Glutamatergic neuron (in vitro differentiated cells): ENCODE measurements around the gene SYNRG. TPM values are rescaled to one million over a fixed set of nuclear protein-coding genes. Genes with fewer than 3 reads are reported as not detected.

Experiments used
- DNase-seq: peaks from one replicate; pipeline ENCODE4 v3.0.0; 2022
- H3K27ac Mint-ChIP-seq: one replicate; pipeline ENCODE4 v1.8.0; 2020; ENCODE audit warnings: mild to moderate bottlenecking, mixed read lengths, inconsistent platforms; ENCODE audit not compliant: unreplicated experiment
- H3K27me3 Mint-ChIP-seq: one replicate; pipeline ENCODE4 v1.8.0; 2020; ENCODE audit warnings: mild to moderate bottlenecking, moderate library complexity, mixed read lengths, inconsistent platforms; ENCODE audit not compliant: unreplicated experiment
- H3K36me3 Mint-ChIP-seq: one replicate; pipeline ENCODE4 v1.8.0; 2020; ENCODE audit warnings: mild to moderate bottlenecking, mixed read lengths, inconsistent platforms; ENCODE audit not compliant: unreplicated experiment
- H3K4me1 Mint-ChIP-seq: one replicate; pipeline ENCODE4 v1.8.0; 2020; ENCODE audit warnings: mild to moderate bottlenecking, low read depth, mixed read lengths, inconsistent platforms; ENCODE audit not compliant: unreplicated experiment
- H3K4me3 Mint-ChIP-seq: one replicate; pipeline ENCODE4 v1.8.0; 2020; ENCODE audit warnings: mild to moderate bottlenecking, mixed read lengths, inconsistent platforms; ENCODE audit not compliant: unreplicated experiment
- H3K9me3 Mint-ChIP-seq: one replicate; pipeline ENCODE4 v1.8.0; 2020; ENCODE audit warnings: mild to moderate bottlenecking, moderate library complexity, mixed read lengths, inconsistent platforms; ENCODE audit not compliant: unreplicated experiment
- total RNA-seq: library from RNA; stranded (reverse); fragmentation: NEBNext Ultra II Directional; extraction: Animal tissue kit (Norgen Biotek cat#: 25700); gene quantifications from one replicate; pipeline ENCODE4 v1.2.1, GENCODE V29; 2021; ENCODE audit not compliant: unreplicated experiment
- TF ChIP-seq, protein P1 (sequence below): fragments of 200-600 bp; sonication (generic); IDR thresholded peaks from one replicate; pipeline ENCODE4 v1.5.0; 2021; ENCODE audit not compliant: partially characterized antibody, unreplicated experiment

SYNRG gene
- total RNA-seq, 1 donor from 2014 or later, result 65.8 TPM

DNA sequence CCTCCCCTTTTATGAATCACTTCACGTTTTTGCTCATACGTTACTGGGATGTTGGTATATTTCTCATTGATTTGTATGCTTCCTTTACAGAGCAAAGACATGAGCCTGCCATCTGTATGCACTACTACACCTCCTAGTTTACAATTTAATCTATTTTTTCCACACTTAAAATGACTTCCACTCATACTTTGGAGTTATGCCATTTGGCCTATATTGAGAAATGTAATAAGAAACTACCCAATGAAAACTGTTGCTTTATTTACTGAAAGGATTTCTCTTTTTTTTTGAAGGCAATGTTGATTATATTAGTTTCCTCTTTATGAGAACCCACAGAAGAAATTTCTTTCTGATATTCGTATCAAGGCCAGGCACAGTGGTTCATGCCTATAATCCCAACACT lies 76.5 kb downstream of the SYNRG start:
- TF ChIP-seq, protein P1, sequence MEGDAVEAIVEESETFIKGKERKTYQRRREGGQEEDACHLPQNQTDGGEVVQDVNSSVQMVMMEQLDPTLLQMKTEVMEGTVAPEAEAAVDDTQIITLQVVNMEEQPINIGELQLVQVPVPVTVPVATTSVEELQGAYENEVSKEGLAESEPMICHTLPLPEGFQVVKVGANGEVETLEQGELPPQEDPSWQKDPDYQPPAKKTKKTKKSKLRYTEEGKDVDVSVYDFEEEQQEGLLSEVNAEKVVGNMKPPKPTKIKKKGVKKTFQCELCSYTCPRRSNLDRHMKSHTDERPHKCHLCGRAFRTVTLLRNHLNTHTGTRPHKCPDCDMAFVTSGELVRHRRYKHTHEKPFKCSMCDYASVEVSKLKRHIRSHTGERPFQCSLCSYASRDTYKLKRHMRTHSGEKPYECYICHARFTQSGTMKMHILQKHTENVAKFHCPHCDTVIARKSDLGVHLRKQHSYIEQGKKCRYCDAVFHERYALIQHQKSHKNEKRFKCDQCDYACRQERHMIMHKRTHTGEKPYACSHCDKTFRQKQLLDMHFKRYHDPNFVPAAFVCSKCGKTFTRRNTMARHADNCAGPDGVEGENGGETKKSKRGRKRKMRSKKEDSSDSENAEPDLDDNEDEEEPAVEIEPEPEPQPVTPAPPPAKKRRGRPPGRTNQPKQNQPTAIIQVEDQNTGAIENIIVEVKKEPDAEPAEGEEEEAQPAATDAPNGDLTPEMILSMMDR, result no peak
- Mint-ChIP-seq H3K9me3 (no peaks in the 10 kb centered on the region), H3K27ac (no peak overlapping the region), H3K36me3 (peaks cover 7% of the 10 kb centered on the region), H3K27me3 (no peaks in the 10 kb centered on the region), H3K4me3 (no peak overlapping the region), H3K4me1 (no peaks in the 10 kb centered on the region)
- DNase-seq, result no peak

DNA sequence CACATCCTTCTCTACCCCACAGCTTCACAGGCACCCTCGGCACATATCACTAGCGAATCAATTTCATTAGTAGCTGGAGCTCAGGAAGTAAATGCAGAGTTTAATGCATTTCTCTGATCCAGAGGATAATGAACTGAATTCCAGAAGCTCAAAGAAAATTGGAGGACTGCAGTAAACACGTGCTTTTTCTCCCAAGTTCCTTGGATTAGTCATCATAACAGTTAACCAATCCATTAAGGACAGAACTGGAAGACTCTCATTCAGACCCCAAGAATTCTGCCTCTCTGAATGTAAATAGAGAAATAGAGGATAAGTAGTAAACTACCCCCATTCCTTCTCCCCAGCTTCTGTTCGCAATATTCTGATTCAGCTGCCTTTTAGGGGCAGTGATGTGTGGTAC lies 78.8 kb downstream of the SYNRG start:
- no peaks in the 10 kb centered on the region for H3K27me3 Mint-ChIP-seq

DNA sequence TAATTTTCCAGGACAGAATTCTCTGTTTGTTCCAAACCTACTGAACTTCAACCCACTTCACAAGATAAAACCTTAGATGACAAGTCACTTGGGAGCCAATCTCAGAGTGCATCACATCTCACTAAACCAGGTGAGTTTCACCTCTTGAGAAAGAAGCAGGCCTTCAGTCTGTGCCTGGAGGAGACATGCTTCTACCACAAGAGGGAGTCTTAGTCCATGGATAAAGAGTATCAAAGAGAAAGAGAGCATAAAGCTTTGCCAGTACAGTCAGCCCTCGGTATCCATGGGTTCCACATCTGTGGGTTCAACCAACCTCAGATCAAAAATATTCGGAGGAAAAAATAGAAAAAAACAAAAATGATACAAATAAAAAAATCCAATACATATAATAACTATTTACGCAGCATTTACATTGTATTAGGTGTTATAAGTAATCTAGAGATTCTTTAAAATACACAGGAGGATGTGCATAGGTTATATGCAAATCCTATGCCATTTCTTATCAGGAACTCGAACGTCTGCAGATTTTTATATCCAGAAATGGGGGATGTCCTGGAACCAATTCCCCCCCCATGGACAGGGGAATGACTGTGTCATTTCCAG lies 81.9 kb downstream of the SYNRG start:
- H3K4me1 Mint-ChIP-seq, result peaks cover 6% of the 10 kb centered on the region
- TF ChIP-seq, protein P1, result peak; percentile 71
- no peaks in the 10 kb centered on the region for H3K9me3 Mint-ChIP-seq
- no peaks in the 10 kb centered on the region for H3K36me3 Mint-ChIP-seq
- H3K27me3 Mint-ChIP-seq, result no peaks in the 10 kb centered on the region
- no peak overlapping the region for H3K4me3 Mint-ChIP-seq
- H3K27ac Mint-ChIP-seq, result no peak overlapping the region
- no peak for DNase-seq

More for the DNA sequence above, 78.8 kb downstream of the SYNRG start:
- TF ChIP-seq, protein P1, result no peak
- H3K27ac Mint-ChIP-seq, result no peak overlapping the region
- DNase-seq, result no peak
- H3K4me3 Mint-ChIP-seq, result no peak overlapping the region
- no peaks in the 10 kb centered on the region for H3K36me3 Mint-ChIP-seq
- H3K9me3 Mint-ChIP-seq, result no peaks in the 10 kb centered on the region
- H3K4me1 Mint-ChIP-seq, result peaks cover 6% of the 10 kb centered on the region

DNA sequence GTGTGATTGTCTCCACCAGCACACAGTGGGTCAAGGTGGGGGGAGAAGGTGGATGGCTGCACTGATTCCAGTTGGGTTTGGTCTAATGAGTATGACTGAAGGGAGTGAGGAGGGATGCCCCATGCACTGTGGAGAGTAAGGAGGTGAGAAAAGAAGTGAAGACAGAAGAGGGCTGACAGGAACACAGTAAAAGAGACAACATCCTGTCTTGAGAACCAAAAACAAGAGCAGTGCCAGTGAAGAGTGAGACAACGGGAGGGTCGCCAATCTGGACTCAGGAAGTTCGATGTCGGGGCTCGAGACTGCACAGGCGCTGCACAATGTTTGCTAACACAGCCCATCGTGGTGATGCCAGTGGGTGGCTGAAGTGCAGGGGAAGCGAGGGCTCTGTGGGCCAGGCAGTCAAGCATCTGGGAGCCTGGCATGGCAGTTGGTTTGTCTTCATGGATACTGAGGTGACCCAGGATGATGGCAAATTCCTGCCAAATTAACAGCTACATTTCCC lies 85.5 kb downstream of the SYNRG start:
- H3K27ac Mint-ChIP-seq, result peak overlapping the region; percentile 15
- no peak for DNase-seq
- TF ChIP-seq, protein P1, result no peak

DNA sequence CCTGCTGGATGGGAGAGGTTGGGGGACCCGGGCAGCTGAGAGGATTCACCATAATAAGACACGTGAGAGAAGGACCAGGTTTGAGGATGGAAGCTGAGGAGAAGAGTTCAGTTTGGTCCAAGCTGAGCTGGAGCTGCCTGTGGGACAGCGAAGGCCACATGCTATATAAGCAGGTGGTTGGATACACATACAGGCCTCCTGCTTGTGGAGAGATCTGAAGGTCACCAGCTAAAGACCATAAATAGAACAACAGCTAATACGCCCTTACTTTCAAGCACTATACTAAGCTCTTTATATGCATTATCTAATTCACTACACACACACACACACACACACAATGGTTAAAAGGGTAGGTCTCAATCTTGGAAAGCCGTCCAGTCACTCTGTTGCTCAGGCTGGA lies 87.4 kb downstream of the SYNRG start:
- peaks cover 8% of the 10 kb centered on the region for H3K4me1 Mint-ChIP-seq
- no peak overlapping the region for H3K4me3 Mint-ChIP-seq
- no peak for DNase-seq
- H3K36me3 Mint-ChIP-seq, result no peaks in the 10 kb centered on the region
- no peaks in the 10 kb centered on the region for H3K27me3 Mint-ChIP-seq
- H3K27ac Mint-ChIP-seq, result no peak overlapping the region
- H3K9me3 Mint-ChIP-seq, result peaks cover 2% of the 10 kb centered on the region
- TF ChIP-seq, protein P1, result no peak

More for the DNA sequence above, 85.5 kb downstream of the SYNRG start:
- no peaks in the 10 kb centered on the region for H3K36me3 Mint-ChIP-seq
- no peaks in the 10 kb centered on the region for H3K27me3 Mint-ChIP-seq
- H3K9me3 Mint-ChIP-seq, result peaks cover 2% of the 10 kb centered on the region
- H3K4me3 Mint-ChIP-seq, result no peak overlapping the region
- peaks cover 6% of the 10 kb centered on the region for H3K4me1 Mint-ChIP-seq
